HG02759 (cell line): ENCODE results near the gene RPL39L.

Experiments used
- ATAC-seq: cut with Tn5 transposase; IDR thresholded peaks from one replicate; pipeline ENCODE4 v1.9.1; 2021; ENCODE audit warnings: mild to moderate bottlenecking, moderate library complexity; ENCODE audit not compliant: unreplicated experiment

Gene RPL39L

GRCh38 chr3:187101184-187102072 lies 37.9 kb downstream of the RPL39L start:
- no peak for ATAC-seq

- ATAC-seq: no peak
Observed at GRCh38 chr3:187098923-187099512, 40.3 kb downstream of the RPL39L start.

GRCh38 chr3:187093320-187093719 lies 46.0 kb downstream of the RPL39L start:
- no peak for ATAC-seq

- ATAC-seq: no peak
Observed at GRCh38 chr3:187088701-187089100, 50.6 kb downstream of the RPL39L start.

GRCh38 chr3:187086831-187087230 lies 52.5 kb downstream of the RPL39L start:
- no peak for ATAC-seq

GRCh38 chr3:187085933-187086332 lies 53.4 kb downstream of the RPL39L start:
- no peak for ATAC-seq

- ATAC-seq: no peak
Observed at GRCh38 chr3:187085021-187085666, 54.2 kb downstream of the RPL39L start.

GRCh38 chr3:187084580-187084979 lies 54.7 kb downstream of the RPL39L start:
- ATAC-seq: no peak

GRCh38 chr3:187084126-187084525 lies 55.2 kb downstream of the RPL39L start:
- ATAC-seq: no peak

- ATAC-seq: no peak
Observed at GRCh38 chr3:187082758-187083375, 56.4 kb downstream of the RPL39L start.

GRCh38 chr3:187080799-187081450 lies 58.4 kb downstream of the RPL39L start:
- no peak for ATAC-seq

- ATAC-seq: no peak
Observed at GRCh38 chr3:187079090-187080022, 59.9 kb downstream of the RPL39L start.

GRCh38 chr3:187077537-187077936 lies 61.8 kb downstream of the RPL39L start:
- ATAC-seq: no peak

GRCh38 chr3:187077085-187077484 lies 62.2 kb downstream of the RPL39L start:
- ATAC-seq: no peak

GRCh38 chr3:187076297-187076696 lies 63.0 kb downstream of the RPL39L start:
- no peak for ATAC-seq

GRCh38 chr3:187074846-187075245 lies 64.5 kb downstream of the RPL39L start:
- no peak for ATAC-seq

GRCh38 chr3:187073581-187074098 lies 65.7 kb downstream of the RPL39L start:
- ATAC-seq: no peak

- ATAC-seq: no peak
Observed at GRCh38 chr3:187072511-187072910, 66.8 kb downstream of the RPL39L start.

GRCh38 chr3:187072102-187072501 lies 67.2 kb downstream of the RPL39L start:
- ATAC-seq: no peak
